Measurements from ENCODE around the gene FIBP.

- TF ChIP-seq CTCF (conservative IDR thresholded peaks at IDR 0.05; ENCODE audit: low read length) (no peak), EZH2phosphoT487 (IDR thresholded peaks at IDR 0.05; ENCODE audit: borderline replicate concordance) (no peak)
These were observed 36.3 kb downstream of the FIBP start for GRCh38 chr11:65851811-65852507.
